ENCODE data around the gene ARMC10. TPM values are rescaled to one million over a fixed set of nuclear protein-coding genes. Genes with fewer than 3 reads are reported as not detected.

The ARMC10 gene
- polyA plus RNA-seq, 1 donor from 2014 or later, result 28.8 TPM

DNA sequence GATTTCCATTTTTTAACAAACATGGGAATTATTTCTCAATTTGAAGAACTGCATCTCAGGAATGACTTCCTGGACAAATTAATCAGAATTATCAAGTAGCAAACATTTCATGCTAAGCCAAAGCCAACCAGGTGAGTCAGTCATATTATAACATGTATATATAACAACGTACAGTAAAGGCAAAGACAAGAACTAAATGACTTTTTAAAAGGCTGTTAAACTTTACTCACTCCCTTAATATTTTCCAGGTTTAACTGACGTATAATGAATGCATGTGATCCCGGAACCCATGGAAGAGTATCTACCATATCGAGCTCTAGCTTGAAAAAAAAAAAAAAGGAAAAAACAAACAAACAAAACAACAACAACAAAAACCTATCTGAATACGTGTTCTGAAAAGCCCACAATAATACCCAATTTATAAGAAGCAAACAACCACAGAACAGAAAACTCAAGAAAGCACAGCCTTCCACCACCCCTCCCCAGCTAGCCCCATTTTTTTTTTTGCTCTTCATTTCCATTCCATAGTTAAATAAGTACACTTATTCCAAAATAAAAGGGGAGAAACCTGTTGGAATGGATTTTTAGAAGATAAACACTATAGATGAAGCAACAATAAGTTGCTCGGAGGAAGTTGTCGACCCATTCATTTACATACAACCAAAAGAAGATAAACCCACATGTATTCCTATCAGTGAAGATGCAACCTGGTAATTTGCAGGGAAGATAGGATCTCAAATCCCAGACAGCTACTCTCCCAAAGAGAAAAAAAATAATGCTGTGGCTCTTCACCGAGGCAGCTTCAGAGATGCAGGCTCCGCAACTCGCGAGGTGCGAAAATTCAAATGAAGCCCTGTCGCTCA lies 73.4 kb downstream of the ARMC10 start:
- TF ChIP-seq POLR2AphosphoS5 (IDR thresholded peaks at IDR 0.05) (no peak), MXI1 (conservative IDR thresholded peaks at IDR 0.05; ENCODE audit: poor library complexity, severe bottlenecking) (peak; percentile 61)
- peak overlapping the region; percentile 74 for H3K4me3 ChIP-seq (ENCODE audit: low read length)
- peak overlapping the region; percentile 92 for H3K27ac ChIP-seq (ENCODE audit: low read length)
- no peaks in the 10 kb centered on the region for H3F3A ChIP-seq (ENCODE audit: insufficient read depth, low read length, poor library complexity, severe bottlenecking)
- H3K36me3 ChIP-seq (ENCODE audit: insufficient read depth, low read length), result no peaks in the 10 kb centered on the region
- no peaks in the 10 kb centered on the region for H4K20me1 ChIP-seq (ENCODE audit: insufficient read depth)
- peaks cover 19% of the 10 kb centered on the region for H3K79me2 ChIP-seq (replicated peaks; ENCODE audit: insufficient read depth, low read length)
- H3K9me3 ChIP-seq (ENCODE audit: low read length), result no peaks in the 10 kb centered on the region
- H3K9me2 ChIP-seq (ENCODE audit: insufficient read depth, low read length), result no peaks in the 10 kb centered on the region
- H2AFZ ChIP-seq (ENCODE audit: low read depth, low read length), result peak overlapping the region; percentile 52
- H3K4me2 ChIP-seq (ENCODE audit: low read length), result peak overlapping the region; percentile 79
- no peaks in the 10 kb centered on the region for H3K27me3 ChIP-seq (ENCODE audit: insufficient read depth, low read depth, low read length)
- peak overlapping the region; percentile 89 for H3K9ac ChIP-seq (ENCODE audit: low read length)

Other genes with a start within 250 kb of the ARMC10 start
- gene LRRC17, start 162.1 kb upstream of the ARMC10 start, polyA plus RNA-seq, result 6.7 and 8.6 TPM in 2 replicates
- 0.57 and 1.7 TPM in 2 replicates for gene FBXL13, start 344 bp upstream of the ARMC10 start, polyA plus RNA-seq
- 8.4 and 8.8 TPM in 2 replicates for gene NAPEPLD, start 74.0 kb downstream of the ARMC10 start, polyA plus RNA-seq
- gene PMPCB, start 222.3 kb downstream of the ARMC10 start, polyA plus RNA-seq, result 130 and 138 TPM in 2 replicates